ENCODE data around the gene HABP2.

The HABP2 gene

GRCh38 chr10:113552701-113553100 lies at the start of gene HABP2:
Gene HABP2, plus strand, starts transcription at chr10:113553053. Its CDS starts 69 bp downstream, at chr10:113553122.
- no peak within 1 kb of the TSS for H3K4me3 ChIP-seq (ENCODE audit: low read depth, low read length)

GRCh38 chr10:113503930-113504329 lies 48.9 kb upstream of the HABP2 start:
- H3K4me3 ChIP-seq (ENCODE audit: low read depth, low read length), result no peak overlapping the region

GRCh38 chr10:113504423-113504822 lies 48.4 kb upstream of the HABP2 start:
- no peak overlapping the region for H3K4me3 ChIP-seq (ENCODE audit: low read depth, low read length)

GRCh38 chr10:113506476-113506875 lies 46.4 kb upstream of the HABP2 start:
- H3K4me3 ChIP-seq (ENCODE audit: low read depth, low read length), result no peak overlapping the region

- H3K4me3 ChIP-seq (ENCODE audit: low read depth, low read length), result no peak overlapping the region
Measured at GRCh38 chr10:113511419-113511818, 41.4 kb upstream of the HABP2 start.

GRCh38 chr10:113515161-113515560 lies 37.7 kb upstream of the HABP2 start:
- no peak overlapping the region for H3K4me3 ChIP-seq (ENCODE audit: low read depth, low read length)

GRCh38 chr10:113515601-113516000 lies 37.3 kb upstream of the HABP2 start:
- H3K4me3 ChIP-seq (ENCODE audit: low read depth, low read length), result no peak overlapping the region

GRCh38 chr10:113516061-113516460 lies 36.8 kb upstream of the HABP2 start:
- H3K4me3 ChIP-seq (ENCODE audit: low read depth, low read length), result no peak overlapping the region

GRCh38 chr10:113517165-113517900 lies 35.5 kb upstream of the HABP2 start:
- no peak overlapping the region for H3K4me3 ChIP-seq (ENCODE audit: low read depth, low read length)

- no peak overlapping the region for H3K4me3 ChIP-seq (ENCODE audit: low read depth, low read length)
Measured at GRCh38 chr10:113517901-113518260, 35.0 kb upstream of the HABP2 start.

GRCh38 chr10:113518415-113518814 lies 34.4 kb upstream of the HABP2 start:
- no peak overlapping the region for H3K4me3 ChIP-seq (ENCODE audit: low read depth, low read length)

- H3K4me3 ChIP-seq (ENCODE audit: low read depth, low read length), result no peak overlapping the region
Measured at GRCh38 chr10:113518816-113519591, 33.8 kb upstream of the HABP2 start.

GRCh38 chr10:113519681-113520115 lies 33.2 kb upstream of the HABP2 start:
- no peak overlapping the region for H3K4me3 ChIP-seq (ENCODE audit: low read depth, low read length)

GRCh38 chr10:113520261-113520660 lies 32.6 kb upstream of the HABP2 start:
- H3K4me3 ChIP-seq (ENCODE audit: low read depth, low read length), result no peak overlapping the region

GRCh38 chr10:113520690-113521474 lies 32.0 kb upstream of the HABP2 start:
- H3K4me3 ChIP-seq (ENCODE audit: low read depth, low read length), result no peak overlapping the region

GRCh38 chr10:113521475-113521795 lies 31.4 kb upstream of the HABP2 start:
- no peak overlapping the region for H3K4me3 ChIP-seq (ENCODE audit: low read depth, low read length)

GRCh38 chr10:113522460-113522859 lies 30.4 kb upstream of the HABP2 start:
- H3K4me3 ChIP-seq (ENCODE audit: low read depth, low read length), result no peak overlapping the region

- H3K4me3 ChIP-seq (ENCODE audit: low read depth, low read length), result no peak overlapping the region
Measured at GRCh38 chr10:113523071-113523470, 29.8 kb upstream of the HABP2 start.

GRCh38 chr10:113523628-113524027 lies 29.2 kb upstream of the HABP2 start:
- H3K4me3 ChIP-seq (ENCODE audit: low read depth, low read length), result no peak overlapping the region

GRCh38 chr10:113524120-113524519 lies 28.7 kb upstream of the HABP2 start:
- H3K4me3 ChIP-seq (ENCODE audit: low read depth, low read length), result no peak overlapping the region

Measured in iPS-11a (cell line).